CD8-positive, alpha-beta memory T cell (primary cell): ENCODE results near the gene KMT2D. TPM values are rescaled to one million over a fixed set of nuclear protein-coding genes. Genes with fewer than 3 reads are reported as not detected.

Experiments used
- polyA plus RNA-seq: library from polyadenylated mRNA; unstranded; fragments of 300-500 nt; fragmentation: Illumina TruSeq; gene quantifications from one replicate; pipeline ENCODE4 v1.2.3, GENCODE V29; 2021
- total RNA-seq, 2 experiments: library from RNA; stranded (reverse); gene quantifications; one replicate each; pipeline ENCODE4 v1.2.3, GENCODE V29; 2021

KMT2D gene
- total and polyA plus RNA-seq, 3 experiments from 2014 or later: 22.8 to 79.7 (median 79.4) TPM

Other genes starting within 250 kb of the KMT2D start
- gene CACNB3, start 242.3 kb downstream of the KMT2D start, total RNA-seq: 1 to 10 TPM; 6.3 to 6.6 TPM
- 3.2 TPM for gene CACNB3, start 242.3 kb downstream of the KMT2D start, polyA plus RNA-seq
- gene DDX23, start 208.6 kb downstream of the KMT2D start, total RNA-seq: 100 to 1,000 TPM; 147 to 148 TPM
- gene DDX23, start 208.6 kb downstream of the KMT2D start, polyA plus RNA-seq: 51.0 TPM
- 1 to 10 TPM; 2.0 to 2.6 TPM for gene RND1, start 194.9 kb downstream of the KMT2D start, total RNA-seq
- gene RND1, start 194.9 kb downstream of the KMT2D start, polyA plus RNA-seq: 0.90 TPM
- gene FKBP11, start 135.3 kb downstream of the KMT2D start, total RNA-seq: 100 to 1,000 TPM in 1 of 2 experiments, 10 to 100 TPM in 1; 98.3 to 103 TPM
- gene FKBP11, start 135.3 kb downstream of the KMT2D start, polyA plus RNA-seq: 238 TPM
- 10 to 100 TPM; 91.5 to 91.8 TPM for gene ARF3, start 103.3 kb downstream of the KMT2D start, total RNA-seq
- 24.5 TPM for gene ARF3, start 103.3 kb downstream of the KMT2D start, polyA plus RNA-seq
- 1 to 10 TPM; 1.4 TPM for gene WNT10B, start 89.1 kb downstream of the KMT2D start, total RNA-seq
- gene WNT10B, start 89.1 kb downstream of the KMT2D start, polyA plus RNA-seq: 0.21 TPM
- gene WNT1, start 82.5 kb downstream of the KMT2D start, total RNA-seq: not detected
- 2.3 TPM for gene WNT1, start 82.5 kb downstream of the KMT2D start, polyA plus RNA-seq
- gene DDN, start 61.4 kb downstream of the KMT2D start, total RNA-seq: under 1 TPM; 0.33 to 0.39 TPM
- not detected for gene DDN, start 61.4 kb downstream of the KMT2D start, polyA plus RNA-seq
- 10 to 100 TPM; 73.3 to 78.3 TPM for gene PRKAG1, start 42.0 kb downstream of the KMT2D start, total RNA-seq
- gene PRKAG1, start 42.0 kb downstream of the KMT2D start, polyA plus RNA-seq: 45.9 TPM
- gene RHEBL1, start 9.2 kb upstream of the KMT2D start, total RNA-seq: 10 to 100 TPM; 10.1 to 10.2 TPM
- 8.0 TPM for gene RHEBL1, start 9.2 kb upstream of the KMT2D start, polyA plus RNA-seq
- gene DHH, start 34.0 kb upstream of the KMT2D start, total RNA-seq: under 1 TPM in 1 of 2 experiments, not detected in 1; 0.04 TPM
- not detected for gene DHH, start 34.0 kb upstream of the KMT2D start, polyA plus RNA-seq
- gene LMBR1L, start 50.1 kb upstream of the KMT2D start, total RNA-seq: 10 to 100 TPM; 47.2 to 48.7 TPM
- 37.6 TPM for gene LMBR1L, start 50.1 kb upstream of the KMT2D start, polyA plus RNA-seq
- gene TUBA1B, start 70.6 kb upstream of the KMT2D start, total RNA-seq: 1,000 to 10,000 TPM; 2,435 to 2,464 TPM
- gene TUBA1B, start 70.6 kb upstream of the KMT2D start, polyA plus RNA-seq: 378 TPM
- 10 to 100 TPM; 67.8 to 70.4 TPM for gene TUBA1A, start 128.3 kb upstream of the KMT2D start, total RNA-seq
- gene TUBA1A, start 128.3 kb upstream of the KMT2D start, polyA plus RNA-seq: 167 TPM
- 100 to 1,000 TPM; 351 to 356 TPM for gene TUBA1C, start 204.3 kb upstream of the KMT2D start, total RNA-seq
- 49.5 TPM for gene TUBA1C, start 204.3 kb upstream of the KMT2D start, polyA plus RNA-seq
- not detected for gene PRPH, start 234.4 kb upstream of the KMT2D start, total RNA-seq
- not detected for gene PRPH, start 234.4 kb upstream of the KMT2D start, polyA plus RNA-seq